Measurements from ENCODE around the gene PLCB3.

DNA sequence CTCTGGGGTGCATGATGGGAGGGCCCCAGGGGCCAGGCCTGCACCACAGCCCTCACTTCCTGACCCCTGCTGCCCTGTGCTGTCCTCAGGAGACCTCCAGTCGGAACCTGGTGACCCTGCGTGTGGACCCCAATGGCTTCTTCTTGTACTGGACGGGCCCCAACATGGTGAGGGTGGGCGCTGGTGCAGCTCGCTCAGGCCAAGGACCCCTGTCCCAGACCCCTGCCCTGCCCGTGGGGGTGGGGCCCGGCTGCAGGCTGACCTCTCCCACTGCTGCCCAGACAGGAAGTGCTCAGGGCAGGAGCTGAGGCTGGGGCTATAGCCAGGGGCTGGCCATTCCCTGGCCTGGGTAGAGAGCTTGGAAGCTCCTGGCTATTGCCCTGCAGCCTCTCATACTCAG lies 3.0 kb downstream of the PLCB3 start:
- TF ChIP-seq, protein P1, sequence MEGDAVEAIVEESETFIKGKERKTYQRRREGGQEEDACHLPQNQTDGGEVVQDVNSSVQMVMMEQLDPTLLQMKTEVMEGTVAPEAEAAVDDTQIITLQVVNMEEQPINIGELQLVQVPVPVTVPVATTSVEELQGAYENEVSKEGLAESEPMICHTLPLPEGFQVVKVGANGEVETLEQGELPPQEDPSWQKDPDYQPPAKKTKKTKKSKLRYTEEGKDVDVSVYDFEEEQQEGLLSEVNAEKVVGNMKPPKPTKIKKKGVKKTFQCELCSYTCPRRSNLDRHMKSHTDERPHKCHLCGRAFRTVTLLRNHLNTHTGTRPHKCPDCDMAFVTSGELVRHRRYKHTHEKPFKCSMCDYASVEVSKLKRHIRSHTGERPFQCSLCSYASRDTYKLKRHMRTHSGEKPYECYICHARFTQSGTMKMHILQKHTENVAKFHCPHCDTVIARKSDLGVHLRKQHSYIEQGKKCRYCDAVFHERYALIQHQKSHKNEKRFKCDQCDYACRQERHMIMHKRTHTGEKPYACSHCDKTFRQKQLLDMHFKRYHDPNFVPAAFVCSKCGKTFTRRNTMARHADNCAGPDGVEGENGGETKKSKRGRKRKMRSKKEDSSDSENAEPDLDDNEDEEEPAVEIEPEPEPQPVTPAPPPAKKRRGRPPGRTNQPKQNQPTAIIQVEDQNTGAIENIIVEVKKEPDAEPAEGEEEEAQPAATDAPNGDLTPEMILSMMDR (IDR thresholded peaks at IDR 0.05): no peak
- TF ChIP-seq POLR2A (IDR thresholded peaks at IDR 0.05): no peak

Data from right lobe of liver (tissue), 4 donors.